ENCODE measurements around the gene PAX7. TPM values are rescaled to one million over a fixed set of nuclear protein-coding genes. Genes with fewer than 3 reads are reported as not detected.

PAX7 gene
- total and polyA plus RNA-seq, 2 of the 4 experiments (the other 2 are of a cell fraction) = not detected

DNA sequence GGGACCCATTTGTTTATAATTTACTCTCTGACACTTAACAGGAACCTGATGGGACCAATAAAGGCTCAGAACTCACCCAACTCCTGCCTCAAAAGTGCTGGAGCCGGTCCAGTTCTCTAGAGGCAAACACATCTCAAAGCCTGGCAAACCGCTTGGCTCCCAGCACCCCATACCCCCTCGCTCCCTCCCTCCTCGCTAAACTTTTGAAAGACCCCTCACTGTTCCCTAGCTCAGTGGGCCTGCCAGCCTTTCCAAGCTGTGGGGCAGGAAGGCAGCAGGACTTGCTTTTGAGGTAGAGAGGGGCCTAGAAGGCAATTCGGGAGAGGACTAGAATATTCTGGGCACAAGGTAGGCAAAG lies 40.2 kb downstream of the PAX7 start:
- no peaks in the 10 kb centered on the region for H4K20me1 ChIP-seq (ENCODE audit: insufficient read depth, low read length)
- ATAC-seq (ENCODE audit: low read depth) (no peak), DNase-seq (no peak)
- no peak overlapping the region for H4K8ac ChIP-seq (ENCODE audit: low read depth in 2 of 2, low read length in 2 of 2)
- POLR2A ChIA-PET (ENCODE audit: unreplicated experiment) = no interaction called here
- H2BK120ac ChIP-seq (ENCODE audit: low read depth, low read length) = no peak overlapping the region
- H3K18ac ChIP-seq (ENCODE audit: low read depth, low read length) = no peak overlapping the region
- CTCF ChIA-PET = no interaction called here
- no peaks in the 10 kb centered on the region for H3K79me1 ChIP-seq (ENCODE audit: low read depth in 1 of 2, low read length in 2 of 2)
- dilution Hi-C loops (cut with HindIII; ENCODE audit: low sequenced_read_pairs, unreplicated experiment) = no loop called here
- no peak overlapping the region for H2AK9ac ChIP-seq (replicated peaks; ENCODE audit: low read depth, low read length, poor library complexity)
- H3K23ac ChIP-seq (ENCODE audit: low read depth, low read length) = no peak overlapping the region
- no peak overlapping the region for H3K56ac ChIP-seq (ENCODE audit: extremely low read depth, insufficient read depth, low read length)
- no peak overlapping the region for H4K5ac ChIP-seq (ENCODE audit: low read depth, low read length)
- TF ChIP-seq MXI1 (IDR thresholded peaks at IDR 0.05; ENCODE audit: borderline replicate concordance, low read depth, low read length) (no peak), CHD1 (IDR thresholded peaks at IDR 0.05; ENCODE audit: low read depth, low read length) (no peak), RCOR1 (IDR thresholded peaks at IDR 0.05; ENCODE audit: insufficient replicate concordance, low read length) (no peak), BHLHE40 (IDR thresholded peaks at IDR 0.05; ENCODE audit: low read depth, low read length) (no peak), FOS (IDR thresholded peaks at IDR 0.05; ENCODE audit: low read depth, low read length) (no peak), NFE2L2 (IDR thresholded peaks at IDR 0.05; ENCODE audit: low read depth, low read length) (no peak), RAD21 (IDR thresholded peaks at IDR 0.05; ENCODE audit: low read length) (no peak), MAFK (IDR thresholded peaks at IDR 0.05; ENCODE audit: low read depth, low read length) (no peak), RFX5 (IDR thresholded peaks at IDR 0.05; ENCODE audit: low read depth, low read length) (no peak), MAZ (IDR thresholded peaks at IDR 0.05; ENCODE audit: borderline replicate concordance, low read depth, low read length) (no peak), POLR2A (IDR thresholded peaks at IDR 0.05; ENCODE audit: low read depth, low read length) (no peak), SMC3 (IDR thresholded peaks at IDR 0.05; ENCODE audit: low read depth, low read length) (no peak), CEBPB (IDR thresholded peaks at IDR 0.05; ENCODE audit: low read depth, low read length) (no peak)
- TF ChIP-seq, protein P1, sequence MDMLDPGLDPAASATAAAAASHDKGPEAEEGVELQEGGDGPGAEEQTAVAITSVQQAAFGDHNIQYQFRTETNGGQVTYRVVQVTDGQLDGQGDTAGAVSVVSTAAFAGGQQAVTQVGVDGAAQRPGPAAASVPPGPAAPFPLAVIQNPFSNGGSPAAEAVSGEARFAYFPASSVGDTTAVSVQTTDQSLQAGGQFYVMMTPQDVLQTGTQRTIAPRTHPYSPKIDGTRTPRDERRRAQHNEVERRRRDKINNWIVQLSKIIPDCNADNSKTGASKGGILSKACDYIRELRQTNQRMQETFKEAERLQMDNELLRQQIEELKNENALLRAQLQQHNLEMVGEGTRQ (IDR thresholded peaks at IDR 0.05; ENCODE audit: low read depth, low read length) = no peak
- TF ChIP-seq, protein P2, sequence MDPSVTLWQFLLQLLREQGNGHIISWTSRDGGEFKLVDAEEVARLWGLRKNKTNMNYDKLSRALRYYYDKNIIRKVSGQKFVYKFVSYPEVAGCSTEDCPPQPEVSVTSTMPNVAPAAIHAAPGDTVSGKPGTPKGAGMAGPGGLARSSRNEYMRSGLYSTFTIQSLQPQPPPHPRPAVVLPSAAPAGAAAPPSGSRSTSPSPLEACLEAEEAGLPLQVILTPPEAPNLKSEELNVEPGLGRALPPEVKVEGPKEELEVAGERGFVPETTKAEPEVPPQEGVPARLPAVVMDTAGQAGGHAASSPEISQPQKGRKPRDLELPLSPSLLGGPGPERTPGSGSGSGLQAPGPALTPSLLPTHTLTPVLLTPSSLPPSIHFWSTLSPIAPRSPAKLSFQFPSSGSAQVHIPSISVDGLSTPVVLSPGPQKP (IDR thresholded peaks at IDR 0.05; ENCODE audit: borderline replicate concordance, low read depth, low read length) = no peak
- TF ChIP-seq, protein P3, sequence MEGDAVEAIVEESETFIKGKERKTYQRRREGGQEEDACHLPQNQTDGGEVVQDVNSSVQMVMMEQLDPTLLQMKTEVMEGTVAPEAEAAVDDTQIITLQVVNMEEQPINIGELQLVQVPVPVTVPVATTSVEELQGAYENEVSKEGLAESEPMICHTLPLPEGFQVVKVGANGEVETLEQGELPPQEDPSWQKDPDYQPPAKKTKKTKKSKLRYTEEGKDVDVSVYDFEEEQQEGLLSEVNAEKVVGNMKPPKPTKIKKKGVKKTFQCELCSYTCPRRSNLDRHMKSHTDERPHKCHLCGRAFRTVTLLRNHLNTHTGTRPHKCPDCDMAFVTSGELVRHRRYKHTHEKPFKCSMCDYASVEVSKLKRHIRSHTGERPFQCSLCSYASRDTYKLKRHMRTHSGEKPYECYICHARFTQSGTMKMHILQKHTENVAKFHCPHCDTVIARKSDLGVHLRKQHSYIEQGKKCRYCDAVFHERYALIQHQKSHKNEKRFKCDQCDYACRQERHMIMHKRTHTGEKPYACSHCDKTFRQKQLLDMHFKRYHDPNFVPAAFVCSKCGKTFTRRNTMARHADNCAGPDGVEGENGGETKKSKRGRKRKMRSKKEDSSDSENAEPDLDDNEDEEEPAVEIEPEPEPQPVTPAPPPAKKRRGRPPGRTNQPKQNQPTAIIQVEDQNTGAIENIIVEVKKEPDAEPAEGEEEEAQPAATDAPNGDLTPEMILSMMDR (conservative IDR thresholded peaks at IDR 0.05; ENCODE audit: low read depth, low read length) = no peak
- H2BK15ac ChIP-seq (ENCODE audit: low read depth, low read length) = no peak overlapping the region
- no peak overlapping the region for H2BK5ac ChIP-seq (ENCODE audit: low read depth, low read length, poor library complexity, severe bottlenecking)
- no CpG with 5 or more reads among the region's 5 CpGs for WGBS, 2 experiments (ENCODE audit: extremely low coverage in 2 of 2, insufficient read length in 1 of 2)
- H4K91ac ChIP-seq (ENCODE audit: insufficient read depth, low read depth, low read length) = no peak overlapping the region
- no peaks in the 10 kb centered on the region for H3K4me1 ChIP-seq (ENCODE audit: control insufficient read depth, insufficient read depth, low read length)
- H3K4ac ChIP-seq (ENCODE audit: low read depth, low read length) = no peak overlapping the region
- H3K14ac ChIP-seq (replicated peaks; ENCODE audit: low read depth, low read length) = no peak overlapping the region
- no peak overlapping the region for H3K27ac ChIP-seq (ENCODE audit: insufficient read depth, low read length)
- H3K36me3 ChIP-seq (ENCODE audit: control insufficient read depth, insufficient read depth, low read length) = no peaks in the 10 kb centered on the region
- H2AK5ac ChIP-seq (ENCODE audit: low read depth, low read length) = no peak overlapping the region
- H2AFZ ChIP-seq (replicated peaks; ENCODE audit: low read length, poor library complexity) = no peak overlapping the region
- peaks cover 4% of the 10 kb centered on the region for H3K27me3 ChIP-seq (ENCODE audit: control insufficient read depth, insufficient read depth, low read length)
- intact Hi-C loops (cut with micrococcal nuclease) = no loop called here
- no peak overlapping the region for H3K4me2 ChIP-seq (ENCODE audit: low read depth, low read length)
- in situ Hi-C loops (cut with MboI; ENCODE audit: low sequenced_read_pairs) = no loop called here
- no peaks in the 10 kb centered on the region for H3K9me1 ChIP-seq (ENCODE audit: insufficient read depth, low read length)
- no TSS peak for BruUV-seq (replicated peaks)
- no peaks in the 10 kb centered on the region for H3K9me3 ChIP-seq (ENCODE audit: control insufficient read depth, insufficient read depth, low read length)
- no peak overlapping the region for H3K9ac ChIP-seq (ENCODE audit: low read depth, low read length)
- H3K4me3 ChIP-seq (ENCODE audit: insufficient read depth, low read depth, low read length) = no peak overlapping the region
- no peak overlapping the region for H2BK20ac ChIP-seq (ENCODE audit: low read depth, low read length)

Measured in IMR-90 (cell line).